Cardiac fibroblast (primary cell): ENCODE data around the gene WNT5A.
A peak's percentile ranks its signal among the peaks of the same experiment; 100 is the strongest.

Experiments used
- DNase-seq, 2 donors: peaks; one replicate each; pipeline versions ENCODE4 v3.0.0 to v3.0.0-alpha.2; 2010; ENCODE audit warnings: low read depth in 2 of 2
- H3K4me3 ChIP-seq, 2 donors: replicated peaks in 1 of 2; 1 replicate in 1 of 2; 2 replicates in 1 of 2; pipeline ENCODE4 v1.5.1; 2011; ENCODE audit warnings: low read depth in 2 of 2, low read length in 2 of 2, mild to moderate bottlenecking in 2 of 2, moderate library complexity in 1 of 2
- TF ChIP-seq, protein P1 (sequence below): IDR thresholded peaks from one replicate; pipeline ENCODE4 v1.5.1; 2011; ENCODE audit warnings: low read depth, mild to moderate bottlenecking, low read length, inconsistent platforms

WNT5A gene

DNA sequence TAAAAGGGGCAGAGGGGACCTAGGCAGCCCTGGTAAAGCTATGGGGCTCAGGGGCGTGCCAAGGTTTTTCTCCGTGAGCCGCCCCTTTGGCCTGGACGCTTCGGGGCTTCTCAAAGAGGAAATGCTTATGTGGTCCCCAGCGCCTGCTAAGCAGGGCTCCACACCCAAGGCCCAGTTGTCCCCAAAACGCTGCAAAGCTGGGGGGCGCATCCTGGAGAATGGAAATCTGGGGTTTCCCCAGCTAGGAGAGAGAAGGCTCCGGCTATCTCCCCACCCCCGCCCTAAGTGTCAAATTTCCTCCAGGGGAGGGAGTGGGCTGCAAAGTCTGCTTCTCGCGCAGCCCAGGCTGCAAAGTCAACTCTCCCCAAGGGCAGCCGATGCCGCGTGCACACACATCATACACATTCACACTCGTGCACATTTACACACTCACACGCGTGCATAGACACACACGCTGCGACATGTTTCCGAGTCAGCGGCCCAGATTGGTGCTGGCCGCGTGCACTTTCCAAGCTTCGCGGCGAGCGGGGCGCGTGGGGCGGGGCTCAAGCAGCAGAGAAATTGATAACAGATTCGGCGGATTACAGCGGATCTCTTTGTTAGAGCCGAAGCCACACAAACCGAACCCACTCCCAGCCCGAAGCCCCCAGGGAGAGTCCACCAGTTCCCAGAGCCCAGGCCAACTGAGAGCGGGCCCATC, 4.5 kb downstream of the WNT5A start:
- no peak for DNase-seq
- TF ChIP-seq, protein P1, sequence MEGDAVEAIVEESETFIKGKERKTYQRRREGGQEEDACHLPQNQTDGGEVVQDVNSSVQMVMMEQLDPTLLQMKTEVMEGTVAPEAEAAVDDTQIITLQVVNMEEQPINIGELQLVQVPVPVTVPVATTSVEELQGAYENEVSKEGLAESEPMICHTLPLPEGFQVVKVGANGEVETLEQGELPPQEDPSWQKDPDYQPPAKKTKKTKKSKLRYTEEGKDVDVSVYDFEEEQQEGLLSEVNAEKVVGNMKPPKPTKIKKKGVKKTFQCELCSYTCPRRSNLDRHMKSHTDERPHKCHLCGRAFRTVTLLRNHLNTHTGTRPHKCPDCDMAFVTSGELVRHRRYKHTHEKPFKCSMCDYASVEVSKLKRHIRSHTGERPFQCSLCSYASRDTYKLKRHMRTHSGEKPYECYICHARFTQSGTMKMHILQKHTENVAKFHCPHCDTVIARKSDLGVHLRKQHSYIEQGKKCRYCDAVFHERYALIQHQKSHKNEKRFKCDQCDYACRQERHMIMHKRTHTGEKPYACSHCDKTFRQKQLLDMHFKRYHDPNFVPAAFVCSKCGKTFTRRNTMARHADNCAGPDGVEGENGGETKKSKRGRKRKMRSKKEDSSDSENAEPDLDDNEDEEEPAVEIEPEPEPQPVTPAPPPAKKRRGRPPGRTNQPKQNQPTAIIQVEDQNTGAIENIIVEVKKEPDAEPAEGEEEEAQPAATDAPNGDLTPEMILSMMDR: no peak
- peak overlapping the region in 1 of 2 donors; percentile 56 for H3K4me3 ChIP-seq

DNA sequence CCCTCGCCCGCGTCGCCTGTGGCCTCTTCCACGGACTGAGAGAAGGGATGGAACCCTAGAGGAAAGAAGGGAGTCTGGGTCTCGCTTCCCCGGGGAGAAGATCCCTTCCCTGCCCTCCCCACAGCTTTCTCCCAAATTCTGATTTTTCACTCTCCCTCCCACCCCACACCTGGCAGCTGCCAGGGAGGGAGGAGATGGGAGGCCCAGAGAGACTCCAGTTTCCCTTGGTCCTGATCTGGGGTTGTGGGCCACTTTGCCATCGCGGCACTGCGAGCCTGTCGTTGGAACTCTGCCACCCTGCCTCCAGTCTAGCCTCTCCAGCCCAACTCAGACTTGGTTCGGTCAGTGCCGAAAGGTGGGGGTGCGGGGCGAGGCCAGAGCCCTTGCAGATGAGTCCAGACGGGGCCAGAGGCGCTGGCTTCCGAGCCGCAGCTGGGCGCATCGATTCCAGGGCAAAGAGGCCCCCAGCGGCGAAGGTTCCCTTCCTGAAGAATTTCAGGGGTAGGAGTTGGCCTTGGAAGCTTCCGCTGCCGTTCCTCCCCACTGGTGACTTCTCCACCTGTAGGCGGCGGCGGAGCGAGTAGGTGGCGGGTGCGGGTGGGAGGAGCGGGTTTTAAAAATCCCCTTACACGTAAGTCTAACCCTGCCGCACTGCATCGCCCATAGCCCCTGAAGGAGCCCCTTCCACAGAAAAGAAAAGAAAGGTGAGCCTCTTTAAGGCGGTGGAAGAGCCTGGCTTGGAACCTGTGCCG, 5.2 kb downstream of the WNT5A start:
- peak in 1 of 2 donors; percentile 61 for DNase-seq
- TF ChIP-seq, protein P1: peak; percentile 34
- H3K4me3 ChIP-seq: peak overlapping the region; percentile 39 to 56

DNA sequence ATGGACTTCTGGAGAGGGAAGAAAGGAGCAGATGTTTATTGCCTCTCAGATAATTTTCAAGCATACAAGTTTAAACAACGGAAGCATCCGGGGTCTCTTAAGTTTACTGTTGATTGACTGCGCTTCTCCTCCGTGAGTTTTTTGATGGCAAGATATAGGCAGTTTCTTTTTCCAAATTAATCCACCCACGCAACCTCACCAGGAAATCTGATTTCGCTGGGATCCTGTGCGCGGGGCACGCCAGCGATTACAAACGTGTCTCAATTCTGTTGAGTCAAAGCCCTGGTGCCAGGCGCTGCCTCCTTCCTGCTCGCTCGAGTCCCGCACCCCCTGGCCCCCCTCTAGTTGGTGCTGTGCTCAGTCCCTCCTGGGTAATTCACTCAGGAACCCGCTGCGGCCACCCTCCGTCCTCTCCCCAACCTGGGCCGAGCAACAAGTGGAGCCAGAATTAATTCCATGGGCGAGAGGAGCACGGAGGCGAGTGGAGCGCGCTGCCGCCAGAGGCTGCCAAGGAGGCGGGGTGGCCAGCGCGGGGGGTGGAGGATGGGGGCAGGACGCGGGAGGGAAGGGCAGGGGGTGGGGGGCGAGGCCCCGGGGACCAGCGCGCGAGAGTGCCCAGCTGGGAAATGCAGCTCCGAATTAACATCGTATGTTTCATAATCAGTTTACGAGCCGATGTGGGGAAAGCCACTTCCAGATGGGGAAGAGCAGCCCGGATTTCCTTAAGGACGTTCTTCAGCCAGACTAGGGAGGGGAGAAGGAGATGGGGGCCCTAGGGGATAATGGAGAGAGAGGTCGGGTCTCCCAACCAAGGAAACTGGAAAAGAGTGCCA, 6.0 kb downstream of the WNT5A start:
- H3K4me3 ChIP-seq: peak overlapping the region; percentile 39 to 56
- TF ChIP-seq, protein P1: no peak
- DNase-seq: peak; percentile 52 to 69

DNA sequence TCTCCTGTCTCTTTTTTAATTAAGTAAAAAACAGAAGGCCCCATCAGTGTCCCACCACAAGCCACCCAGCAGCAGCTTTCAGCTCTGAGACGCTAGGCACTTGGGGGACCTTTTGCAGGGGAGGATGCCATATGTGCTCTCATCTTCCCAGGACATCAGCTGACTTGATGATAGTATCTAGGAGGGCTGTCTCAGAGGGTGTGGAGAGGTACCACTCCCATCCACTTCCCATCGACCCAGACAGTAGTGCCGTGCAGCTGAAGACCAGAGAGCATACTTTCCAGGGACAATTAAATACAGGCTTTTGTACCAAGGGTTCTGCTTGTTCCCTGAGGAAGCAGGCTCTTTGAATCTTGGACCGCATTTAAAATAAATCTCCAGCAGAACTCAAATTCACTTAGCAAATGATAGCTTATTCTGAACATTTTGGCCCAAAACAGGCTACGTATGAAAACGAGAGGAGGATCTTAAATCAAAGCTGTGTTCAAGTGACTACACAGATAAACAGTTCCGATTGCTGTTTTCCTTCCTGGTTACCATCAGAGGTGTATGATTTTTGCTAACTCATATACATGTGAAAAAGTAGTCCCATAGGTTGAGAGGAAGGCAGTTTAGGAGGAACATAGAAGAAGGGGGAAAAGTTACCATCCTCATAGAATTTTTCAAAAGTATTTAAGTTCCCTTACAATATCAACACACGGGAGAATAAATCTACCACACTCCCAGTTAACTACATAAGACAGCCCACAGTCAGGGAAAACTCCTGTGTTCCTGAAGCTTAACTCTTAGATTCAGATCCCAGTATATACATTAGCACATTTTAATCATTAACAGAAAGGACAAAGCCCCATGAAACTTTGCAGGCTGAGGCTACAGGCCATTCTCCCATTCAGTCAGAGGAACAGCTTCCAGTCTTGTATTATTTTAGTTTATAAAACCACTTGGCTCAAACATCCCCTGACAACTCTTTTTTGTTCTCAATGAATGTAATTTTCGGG, 9.5 kb downstream of the WNT5A start:
- DNase-seq: no peak
- H3K4me3 ChIP-seq: peak overlapping the region in 1 of 2 donors; percentile 32
- TF ChIP-seq, protein P1: no peak

DNA sequence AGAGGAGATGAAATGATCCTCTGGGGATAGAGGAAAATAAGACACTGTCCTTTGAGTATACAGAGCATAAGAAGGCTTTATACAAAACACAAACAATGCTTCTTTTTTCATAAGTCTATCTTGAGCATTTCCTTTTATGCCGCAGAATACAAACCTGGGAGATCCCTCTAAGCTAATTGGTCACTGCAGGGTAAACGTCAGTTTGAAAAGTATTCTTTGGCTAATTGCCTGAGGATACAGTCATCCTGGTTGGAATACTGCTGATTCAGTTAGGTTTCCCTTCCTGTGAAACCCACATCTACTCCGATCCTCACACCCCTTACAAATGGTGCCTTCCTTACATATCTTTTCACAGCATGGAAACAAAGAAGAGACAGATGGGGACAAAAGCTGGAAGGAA, 10.6 kb downstream of the WNT5A start:
- TF ChIP-seq, protein P1: no peak
- peak; percentile 67 to 93 for DNase-seq

DNA sequence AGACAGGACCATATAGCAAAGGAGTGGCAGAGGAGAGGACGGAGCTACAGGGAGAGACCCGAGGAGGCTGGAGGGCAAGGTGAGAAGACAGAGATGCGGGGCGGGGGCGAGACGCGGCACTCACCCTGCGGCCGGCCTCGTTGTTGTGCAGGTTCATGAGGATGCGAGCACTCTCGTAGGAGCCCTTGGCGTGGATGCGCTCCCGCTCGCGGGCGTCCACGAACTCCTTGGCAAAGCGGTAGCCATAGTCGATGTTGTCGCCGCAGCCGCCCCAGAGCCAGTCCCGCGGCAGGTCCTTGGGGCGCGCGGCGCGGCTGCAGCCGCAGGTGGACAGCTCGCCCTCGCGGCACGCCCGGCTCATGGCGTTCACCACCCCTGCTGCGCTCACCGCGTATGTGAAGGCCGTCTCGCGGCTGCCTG, 12.9 kb downstream of the WNT5A start:
- TF ChIP-seq, protein P1: no peak
- H3K4me3 ChIP-seq: no peak overlapping the region
- DNase-seq: no peak

More for the DNA sequence above, 10.6 kb downstream of the WNT5A start:
- H3K4me3 ChIP-seq: no peak overlapping the region
